ENCODE results near the gene HOXA3. TPM values are rescaled to one million over a fixed set of nuclear protein-coding genes. Genes with fewer than 3 reads are reported as not detected.

HOXA3 gene
- total RNA-seq, 2 experiments from 2014 or later, result not detected

DNA sequence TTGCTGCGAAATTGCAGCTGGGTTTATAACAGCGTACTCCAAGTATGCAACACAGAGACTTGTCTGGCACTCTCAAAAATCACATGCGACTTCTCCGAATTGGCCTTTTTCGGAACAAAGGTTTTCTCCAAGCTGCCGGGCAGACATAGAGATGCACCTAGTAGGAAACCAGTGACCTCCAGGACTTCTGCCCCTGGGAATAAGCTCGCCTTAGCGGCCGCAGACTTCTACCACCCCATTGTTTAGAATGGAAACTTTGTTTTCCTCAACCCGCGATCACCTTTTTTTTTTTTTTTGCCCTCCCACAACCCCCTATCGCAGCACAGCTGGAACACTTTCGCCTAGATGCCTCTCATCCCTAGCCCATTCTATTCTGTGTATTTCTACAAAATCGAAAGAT is 26.6 kb upstream of the HOXA3 start:
- Mint-ChIP-seq H3K9me3 (no peaks in the 10 kb centered on the region), H3K27me3 (peaks cover 70% of the 10 kb centered on the region), H3K4me3 (no peak overlapping the region), H3K36me3 (ENCODE audit: low read depth) (no peaks in the 10 kb centered on the region), H3K4me1 (ENCODE audit: low read depth) (peaks cover 6% of the 10 kb centered on the region), H3K27ac (no peak overlapping the region)
- ChIA-PET CTCF (interaction anchor here (0.6 to 10.4 kb wide), 29 partner anchors 9 to 1287 kb away, joined by 3 to 61 read pairs (median 5); partner anchors contain the start of genes EVX1 and HOXA6), POLR2A (no interaction called here)
- no peak for TF ChIP-seq CTCF (IDR thresholded peaks at IDR 0.05)
- DNase-seq (no peak), ATAC-seq (no peak)
- intact Hi-C loops (cut with micrococcal nuclease), result no loop called here

DNA sequence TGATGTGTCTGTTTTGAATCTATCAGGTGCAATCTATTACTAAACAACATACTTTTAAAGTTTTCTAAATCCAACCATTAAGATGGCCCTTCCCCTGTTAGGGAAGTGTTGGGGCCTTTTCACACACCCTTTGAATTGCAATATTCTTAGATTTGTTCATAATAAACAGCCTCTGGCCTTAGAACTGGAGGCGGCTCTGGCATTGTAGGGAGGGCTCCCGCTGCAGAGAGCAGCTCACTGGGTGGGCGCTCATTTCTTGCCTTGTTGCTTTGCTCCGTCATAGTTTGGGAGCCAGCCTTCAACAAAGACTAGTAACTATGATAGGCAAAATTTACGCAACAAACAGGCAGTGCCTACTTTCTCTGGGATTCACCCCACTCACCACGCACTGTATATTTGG is 26.0 kb upstream of the HOXA3 start:
- intact Hi-C loops (cut with micrococcal nuclease), result no loop called here
- DNase-seq, result no peak
- TF ChIP-seq CTCF (IDR thresholded peaks at IDR 0.05), result no peak
- H3K36me3 Mint-ChIP-seq (ENCODE audit: low read depth), result no peaks in the 10 kb centered on the region
- no peak overlapping the region for H3K27ac Mint-ChIP-seq
- no peak overlapping the region for H3K4me3 Mint-ChIP-seq
- no peak for ATAC-seq
- ChIA-PET POLR2A (interaction anchor here (1.1 kb wide), 1 partner anchor 16 kb away, joined by 3 read pairs; no protein-coding TSS in a partner anchor), CTCF (interaction anchor here (0.9 to 10.4 kb wide), 15 partner anchors 9 to 497 kb away, joined by 3 to 61 read pairs (median 8); partner anchors contain the start of gene HOXA6)
- peaks cover 70% of the 10 kb centered on the region for H3K27me3 Mint-ChIP-seq
- H3K4me1 Mint-ChIP-seq (ENCODE audit: low read depth), result peaks cover 6% of the 10 kb centered on the region
- no peaks in the 10 kb centered on the region for H3K9me3 Mint-ChIP-seq

DNA sequence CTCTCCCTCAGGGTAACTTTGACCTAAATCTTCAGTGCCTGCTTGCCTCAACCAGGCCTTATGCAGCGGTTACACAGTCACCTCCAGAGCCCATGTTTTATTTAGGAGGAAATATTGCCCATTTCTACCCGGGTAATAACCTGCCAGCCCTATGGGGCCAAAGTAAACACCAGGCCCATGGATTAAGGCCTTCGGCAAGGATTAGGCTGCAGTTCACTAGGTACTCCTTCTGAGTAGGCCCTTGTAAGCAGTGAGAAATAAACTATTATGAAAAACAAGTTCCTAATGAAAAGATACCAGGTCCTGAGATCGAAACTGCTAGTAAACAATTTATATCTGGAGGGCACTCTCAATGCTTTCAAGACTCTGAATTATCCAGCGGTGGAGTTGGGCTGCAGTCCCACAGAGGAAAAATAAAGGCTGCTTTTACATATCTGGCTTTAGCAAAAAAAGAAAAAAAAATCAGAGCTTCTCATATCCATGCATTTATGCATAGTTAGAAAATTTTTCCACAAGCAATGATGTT is 25.5 kb upstream of the HOXA3 start:
- Mint-ChIP-seq H3K27me3 (peaks cover 69% of the 10 kb centered on the region), H3K4me1 (ENCODE audit: low read depth) (peaks cover 6% of the 10 kb centered on the region), H3K27ac (no peak overlapping the region), H3K9me3 (no peaks in the 10 kb centered on the region), H3K36me3 (ENCODE audit: low read depth) (no peaks in the 10 kb centered on the region), H3K4me3 (no peak overlapping the region)
- ChIA-PET POLR2A (interaction anchor here (1.1 kb wide), 1 partner anchor 16 kb away, joined by 3 read pairs; no protein-coding TSS in a partner anchor), CTCF (interaction anchor here (0.7 to 10.4 kb wide), 6 partner anchors 14 to 323 kb away, joined by 3 to 61 read pairs (median 6); partner anchors contain the start of gene HOXA7)
- DNase-seq (no peak), ATAC-seq (no peak)
- intact Hi-C loops (cut with micrococcal nuclease), result no loop called here
- no peak for TF ChIP-seq CTCF (IDR thresholded peaks at IDR 0.05)

- DNase-seq (no peak), ATAC-seq (no peak)
- Mint-ChIP-seq H3K4me3 (no peak overlapping the region), H3K27ac (no peak overlapping the region), H3K9me3 (no peaks in the 10 kb centered on the region), H3K27me3 (peaks cover 67% of the 10 kb centered on the region), H3K36me3 (ENCODE audit: low read depth) (no peaks in the 10 kb centered on the region), H3K4me1 (ENCODE audit: low read depth) (peaks cover 8% of the 10 kb centered on the region)
- ChIA-PET POLR2A (interaction anchor here (1.1 kb wide), 1 partner anchor 15 kb away, joined by 3 read pairs; no protein-coding TSS in a partner anchor), CTCF (interaction anchor here (0.7 to 10.4 kb wide), 11 partner anchors 11 to 490 kb away, joined by 3 to 61 read pairs (median 4); partner anchors contain the start of genes HOXA7 and HOXA9)
- no peak for TF ChIP-seq CTCF (IDR thresholded peaks at IDR 0.05)
- intact Hi-C loops (cut with micrococcal nuclease), result no loop called here
These were observed 24.8 kb upstream of the HOXA3 start for GRCh38 chr7:27176962-27177794.

- ATAC-seq (no peak), DNase-seq (no peak)
- ChIA-PET POLR2A (no interaction called here), CTCF (interaction anchor here (0.8 to 10.4 kb wide), 7 partner anchors 11 to 489 kb away, joined by 3 to 61 read pairs (median 4); partner anchors contain the start of genes HOXA7 and HOXA9)
- no peak overlapping the region for H3K4me3 Mint-ChIP-seq
- H3K36me3 Mint-ChIP-seq (ENCODE audit: low read depth), result no peaks in the 10 kb centered on the region
- H3K27me3 Mint-ChIP-seq, result peaks cover 68% of the 10 kb centered on the region
- no peak overlapping the region for H3K27ac Mint-ChIP-seq
- no peaks in the 10 kb centered on the region for H3K9me3 Mint-ChIP-seq
- TF ChIP-seq CTCF (IDR thresholded peaks at IDR 0.05), result no peak
- intact Hi-C loops (cut with micrococcal nuclease), result no loop called here
- peaks cover 14% of the 10 kb centered on the region for H3K4me1 Mint-ChIP-seq (ENCODE audit: low read depth)
These were observed 24.1 kb upstream of the HOXA3 start for GRCh38 chr7:27176524-27176845.
